Middle frontal gyrus (tissue), 1 donor: ENCODE results near the gene C2orf66.

Experiments used
- DNase-seq: peaks from one replicate; pipeline ENCODE4 v3.0.0-alpha.2; 2015; ENCODE audit warnings: low spot score; ENCODE audit errors: extremely low spot score

The C2orf66 gene

GRCh38 chr2:196809260-196809659 is at the start of gene C2orf66:
Gene C2orf66, minus strand, starts transcription at chr2:196809355. Its CDS starts 19 bp downstream, at chr2:196809336.
- DNase-seq: no peak

GRCh38 chr2:196854629-196855028 is 45.5 kb upstream of the C2orf66 start:
- no peak for DNase-seq

GRCh38 chr2:196853301-196854087 is 44.3 kb upstream of the C2orf66 start:
- DNase-seq: no peak

GRCh38 chr2:196851088-196851487 is 41.9 kb upstream of the C2orf66 start:
- no peak for DNase-seq

- no peak for DNase-seq
Measured at GRCh38 chr2:196849895-196850294, 40.7 kb upstream of the C2orf66 start.

GRCh38 chr2:196846295-196846694 is 37.1 kb upstream of the C2orf66 start:
- DNase-seq: no peak

- DNase-seq: no peak
Measured at GRCh38 chr2:196845371-196845770, 36.2 kb upstream of the C2orf66 start.

- no peak for DNase-seq
Measured at GRCh38 chr2:196840171-196840570, 31.0 kb upstream of the C2orf66 start.

GRCh38 chr2:196839574-196839973 is 30.4 kb upstream of the C2orf66 start:
- DNase-seq: no peak

GRCh38 chr2:196836440-196836839 is 27.3 kb upstream of the C2orf66 start:
- no peak for DNase-seq

- DNase-seq: no peak
Measured at GRCh38 chr2:196830701-196831100, 21.5 kb upstream of the C2orf66 start.

- no peak for DNase-seq
Measured at GRCh38 chr2:196827356-196827755, 18.2 kb upstream of the C2orf66 start.

- DNase-seq: no peak
Measured at GRCh38 chr2:196823750-196824522, 14.8 kb upstream of the C2orf66 start.

- DNase-seq: no peak
Measured at GRCh38 chr2:196821195-196821594, 12.0 kb upstream of the C2orf66 start.

GRCh38 chr2:196808083-196808665 is 981 bp downstream of the C2orf66 start:
- no peak for DNase-seq

GRCh38 chr2:196804381-196804780 is 4.8 kb downstream of the C2orf66 start:
- DNase-seq: no peak

- DNase-seq: no peak
Measured at GRCh38 chr2:196802401-196802800, 6.8 kb downstream of the C2orf66 start.

GRCh38 chr2:196801674-196802261 is 7.4 kb downstream of the C2orf66 start:
- no peak for DNase-seq

- DNase-seq: no peak
Measured at GRCh38 chr2:196798980-196799379, 10.2 kb downstream of the C2orf66 start.

- no peak for DNase-seq
Measured at GRCh38 chr2:196792865-196793264, 16.3 kb downstream of the C2orf66 start.

- no peak for DNase-seq
Measured at GRCh38 chr2:196783431-196784094, 25.6 kb downstream of the C2orf66 start.
